GM03348 (cell line): ENCODE data around the gene DST.
"Not testable (repeated sequence)": the region's sequence is repeated elsewhere in the genome, so short reads cannot be mapped to it uniquely, and the experiment has no call there.

Experiments
- DNase-seq: peaks from one replicate; pipeline ENCODE4 v3.0.0; 2012; ENCODE audit warnings: low spot score

Gene DST

GRCh38 chr6:56515081-56515905, 127.4 kb downstream of the DST start:
- DNase-seq, result no peak

DNA sequence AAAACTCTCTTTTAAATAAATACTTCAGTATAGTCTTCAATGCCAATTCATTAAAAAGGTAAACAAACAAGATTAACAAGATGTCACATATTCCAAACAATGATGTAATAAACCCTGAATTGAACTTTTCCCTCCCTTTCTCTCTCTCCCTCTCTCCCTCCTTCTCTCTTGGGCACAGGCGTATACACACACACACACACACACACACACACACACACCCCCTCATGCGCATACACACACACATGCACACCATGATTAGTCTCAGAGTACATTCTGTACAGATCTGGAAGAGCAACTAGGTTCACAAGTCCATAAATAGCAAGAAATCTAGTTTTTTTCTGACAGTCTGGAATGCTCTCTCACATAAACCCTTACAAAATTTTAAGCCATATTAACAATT, 128.3 kb downstream of the DST start:
- DNase-seq, result no peak

DNA sequence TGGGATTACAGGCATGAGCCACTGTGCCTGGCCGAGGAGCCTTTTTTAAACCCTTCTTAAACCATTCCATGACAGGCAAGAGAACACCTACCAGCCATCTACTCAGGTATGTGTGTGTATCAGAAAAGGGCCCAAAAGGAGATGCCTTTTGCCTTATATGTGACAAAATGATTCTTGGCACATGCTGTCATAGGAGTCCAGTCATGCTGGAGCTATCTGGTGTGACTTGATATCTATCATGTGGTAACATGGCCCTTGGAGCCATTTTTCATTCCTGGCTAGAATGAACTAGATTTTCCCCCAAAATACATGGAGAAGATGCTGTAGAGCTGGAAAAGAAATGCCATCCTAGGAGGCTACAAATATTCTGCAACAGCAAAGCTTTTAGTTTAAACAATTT, 129.1 kb downstream of the DST start:
- DNase-seq, result no peak

- DNase-seq, result no peak
These were observed 131.1 kb downstream of the DST start for GRCh38 chr6:56511591-56511990.

DNA sequence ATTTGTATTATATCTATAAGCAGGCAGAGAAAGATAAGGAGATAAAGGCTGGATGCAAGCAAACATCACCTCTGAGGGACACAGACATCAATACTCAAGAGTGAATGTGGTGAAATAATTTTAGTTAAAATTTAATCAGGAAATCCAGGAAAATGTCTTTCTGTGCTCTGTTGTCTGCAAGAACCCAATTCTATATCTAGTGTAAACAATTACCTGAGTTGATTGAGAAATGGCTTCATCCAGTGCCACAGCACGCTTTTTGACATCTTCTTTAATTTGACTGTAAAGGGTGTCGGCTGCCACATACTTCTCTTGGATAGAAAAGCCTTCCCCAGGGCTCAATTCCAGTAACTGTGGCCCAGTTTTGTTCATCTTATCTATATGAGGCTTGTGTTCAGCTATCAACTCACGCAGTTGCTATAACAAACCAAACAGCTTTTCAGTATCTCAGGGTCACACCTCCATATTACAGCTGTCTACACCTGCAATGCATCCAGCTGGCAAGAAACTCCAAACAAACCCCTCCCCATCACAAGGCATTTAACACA, 131.6 kb downstream of the DST start:
- no peak for DNase-seq

DNA sequence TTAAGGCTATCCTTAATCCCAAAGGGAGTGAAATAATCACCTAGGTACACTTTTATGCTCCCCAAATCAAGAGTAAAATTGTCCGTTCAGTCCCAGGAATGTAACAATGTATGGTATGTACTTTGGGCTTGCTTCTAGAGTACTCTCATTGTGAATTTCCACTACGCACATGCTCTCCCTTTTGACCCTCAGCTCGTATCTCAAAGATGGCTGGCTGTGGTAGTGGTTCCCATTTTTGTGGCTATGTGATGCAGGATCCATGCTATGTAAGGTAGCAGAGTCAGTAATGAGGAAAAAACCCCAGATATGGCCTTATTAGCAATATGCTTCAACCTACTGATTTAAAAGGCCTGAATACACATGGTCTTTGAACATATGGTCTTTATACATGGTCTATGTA, 133.7 kb downstream of the DST start:
- DNase-seq, result no peak

DNA sequence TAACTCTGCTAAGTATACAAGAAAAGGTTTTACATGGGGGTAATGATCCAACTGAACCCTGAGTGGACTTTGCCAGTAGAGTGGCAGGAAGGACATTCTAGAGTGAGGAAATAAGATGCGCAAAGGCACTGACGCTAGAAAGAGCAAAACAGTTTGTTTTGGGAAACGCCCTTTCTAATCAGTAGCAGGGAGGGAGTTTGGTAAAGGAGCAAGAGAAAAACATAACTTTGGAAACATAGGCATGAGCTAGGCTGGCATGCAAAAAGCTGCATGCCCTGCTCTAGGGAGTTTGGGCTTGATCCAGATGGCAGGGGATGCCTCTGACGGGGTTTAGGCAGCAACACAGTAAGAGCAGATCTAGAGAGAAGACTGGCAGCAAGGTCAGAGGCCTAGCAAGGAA, 135.2 kb downstream of the DST start:
- no peak for DNase-seq

- DNase-seq, result no peak
These were observed 137.0 kb downstream of the DST start for GRCh38 chr6:56505512-56506260.

DNA sequence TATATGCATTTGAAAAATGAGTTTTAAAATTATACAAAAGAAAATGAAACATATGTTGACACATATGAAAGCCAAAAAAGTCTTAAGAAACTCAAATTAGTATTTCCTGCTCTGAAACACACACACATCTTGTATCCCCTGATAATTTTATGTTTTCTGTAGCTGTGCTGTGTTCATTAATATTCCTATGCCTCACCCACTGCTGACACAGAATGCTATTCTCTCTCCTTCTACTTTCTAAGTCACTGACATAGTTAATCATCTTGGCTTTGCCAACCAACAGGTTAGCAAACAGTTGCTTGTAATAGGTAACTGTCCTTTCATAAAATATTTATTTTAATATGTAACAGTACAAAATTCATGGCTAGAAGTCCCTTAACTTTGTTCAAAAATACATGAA, 140.7 kb downstream of the DST start:
- DNase-seq, result no peak

DNA sequence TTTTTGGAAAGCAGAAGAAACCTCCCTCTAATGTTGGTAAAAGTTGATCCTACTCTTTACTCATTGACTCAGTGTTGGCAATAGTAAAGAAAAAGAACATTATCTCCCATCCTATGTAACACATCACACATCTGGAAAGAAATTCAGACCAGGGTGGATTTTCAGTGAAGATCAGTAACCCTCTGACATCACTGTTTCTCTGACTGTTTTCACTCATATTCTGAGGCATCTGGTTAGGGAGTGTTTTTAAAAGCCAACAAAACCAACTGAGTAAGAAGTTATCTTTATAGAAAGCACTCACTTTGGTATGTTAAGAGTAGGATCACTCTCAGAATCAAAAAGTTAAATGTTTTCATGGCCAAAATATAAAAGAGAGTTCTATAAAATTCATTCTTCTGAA, 143.6 kb downstream of the DST start:
- no peak for DNase-seq

DNA sequence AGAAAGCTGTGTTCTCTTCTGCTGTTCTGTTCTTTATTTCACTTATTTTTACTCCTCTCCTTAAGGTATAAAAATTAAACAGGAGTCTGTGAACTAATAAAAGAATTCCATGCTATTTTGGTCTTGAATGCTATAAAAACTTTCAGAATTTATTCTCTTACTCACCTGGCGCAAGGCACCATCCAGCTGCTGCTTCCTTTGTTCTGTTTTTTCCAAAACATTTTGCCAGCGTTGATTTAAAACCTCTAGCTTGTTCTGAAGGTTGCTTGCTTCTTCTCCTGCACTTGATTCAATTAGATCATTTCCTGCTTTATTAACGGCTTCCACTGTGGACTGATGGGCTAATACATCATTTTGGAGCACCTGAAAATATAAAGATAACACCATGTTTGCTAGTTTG, 145.0 kb downstream of the DST start:
- DNase-seq, result no peak

GRCh38 chr6:56497240-56497639, 145.4 kb downstream of the DST start:
- no peak for DNase-seq

- DNase-seq, result not testable (repeated sequence)
These were observed 146.0 kb downstream of the DST start for GRCh38 chr6:56496650-56497049.

GRCh38 chr6:56495654-56496053, 147.0 kb downstream of the DST start:
- no peak for DNase-seq

- no peak for DNase-seq
These were observed 150.9 kb downstream of the DST start for GRCh38 chr6:56491606-56492328.

DNA sequence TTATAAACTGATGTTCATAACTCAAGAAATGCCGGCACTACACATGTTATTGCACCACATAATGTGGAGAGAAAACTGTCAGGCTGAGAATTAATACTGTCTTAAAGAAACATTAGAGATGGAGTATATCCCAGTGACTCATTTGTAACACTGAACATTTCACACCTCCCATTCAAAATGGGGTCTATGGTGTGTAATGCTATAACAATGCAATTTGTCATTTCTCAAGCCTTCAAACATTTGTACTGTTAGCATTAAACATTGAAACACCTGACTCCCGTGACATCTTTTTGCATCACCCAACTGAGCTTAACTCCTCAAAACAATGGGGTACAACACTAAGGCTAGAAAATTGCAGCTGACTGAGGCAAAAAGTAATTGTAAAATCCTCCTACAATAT, 151.7 kb downstream of the DST start:
- DNase-seq, result peak; percentile 42

DNA sequence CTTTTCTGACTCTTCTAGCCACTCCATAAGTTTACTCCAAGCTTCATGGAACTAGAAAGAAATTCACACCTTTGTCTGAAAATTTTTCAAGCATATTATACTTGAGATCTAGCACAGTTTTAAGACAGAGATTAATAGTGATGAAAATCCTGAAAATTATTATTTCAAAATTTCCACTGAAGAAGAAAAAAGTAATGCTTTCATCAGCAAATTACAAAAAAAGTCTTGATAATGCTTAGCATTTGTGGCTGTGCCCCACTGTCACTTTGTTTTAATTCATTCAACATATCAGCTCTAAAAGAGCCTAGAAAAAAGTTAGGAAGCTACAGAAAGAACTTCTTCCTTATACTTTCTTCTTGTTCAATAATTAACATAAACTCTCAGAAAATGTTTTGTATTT, 153.1 kb downstream of the DST start:
- no peak for DNase-seq

GRCh38 chr6:56488281-56488680, 154.4 kb downstream of the DST start:
- DNase-seq, result no peak

GRCh38 chr6:56486681-56487080, 156.0 kb downstream of the DST start:
- DNase-seq, result no peak

DNA sequence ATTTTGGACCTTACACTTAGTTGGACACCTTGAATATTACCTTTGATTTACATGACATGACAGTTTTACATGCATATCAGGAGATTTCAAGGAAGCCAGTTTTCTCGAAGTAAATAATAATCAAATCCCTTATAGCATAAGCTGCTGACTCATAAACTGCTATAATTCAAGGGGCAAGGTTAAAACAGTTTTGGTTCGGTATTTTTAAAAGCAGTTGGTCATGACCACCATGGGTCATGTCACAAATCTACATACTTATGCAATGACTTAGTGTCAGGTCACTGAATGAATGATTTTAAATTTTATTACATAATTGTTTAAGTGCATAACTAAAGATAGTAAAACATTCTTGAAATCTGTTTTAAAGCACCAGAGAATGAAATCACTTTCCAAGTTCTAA, 158.0 kb downstream of the DST start:
- DNase-seq, result peak; percentile 28

DNA sequence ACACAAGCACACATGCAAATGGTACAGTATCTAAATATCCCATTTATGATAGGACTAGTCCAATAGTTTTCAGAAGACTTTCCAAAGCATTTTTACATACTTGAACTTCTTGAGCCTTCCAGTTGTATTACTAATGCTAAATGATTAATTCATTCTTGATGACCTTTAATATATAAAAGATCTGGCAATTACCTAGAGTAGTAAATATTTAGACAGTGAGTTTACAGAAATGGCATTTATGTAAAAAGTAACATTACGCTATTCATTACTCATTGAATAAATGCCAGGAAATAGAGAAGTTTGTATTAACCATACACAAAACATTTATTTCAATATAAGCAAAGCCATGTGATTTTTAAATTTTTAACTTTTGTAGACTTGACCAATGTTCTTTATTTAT, 158.8 kb downstream of the DST start:
- DNase-seq, result peak; percentile 9

- DNase-seq, result no peak
These were observed 160.2 kb downstream of the DST start for GRCh38 chr6:56482525-56482924.

- DNase-seq, result no peak
These were observed 160.7 kb downstream of the DST start for GRCh38 chr6:56481957-56482356.
